Activated CD8-positive, alpha-beta memory T cell treated with anti-CD3 and anti-CD28 coated beads, Interleukin-2, amount 50 U/mL, for 1 hour (primary cell): ENCODE measurements around the gene SBNO1.
"Not testable (repeated sequence)": the region's sequence is repeated elsewhere in the genome, so short reads cannot be mapped to it uniquely, and the experiment has no call there.

Experiments used
- DNase-seq: peaks from one replicate; pipeline ENCODE4 v3.0.0-alpha.2; 2020; ENCODE audit errors: extremely low read depth

The SBNO1 gene

DNA sequence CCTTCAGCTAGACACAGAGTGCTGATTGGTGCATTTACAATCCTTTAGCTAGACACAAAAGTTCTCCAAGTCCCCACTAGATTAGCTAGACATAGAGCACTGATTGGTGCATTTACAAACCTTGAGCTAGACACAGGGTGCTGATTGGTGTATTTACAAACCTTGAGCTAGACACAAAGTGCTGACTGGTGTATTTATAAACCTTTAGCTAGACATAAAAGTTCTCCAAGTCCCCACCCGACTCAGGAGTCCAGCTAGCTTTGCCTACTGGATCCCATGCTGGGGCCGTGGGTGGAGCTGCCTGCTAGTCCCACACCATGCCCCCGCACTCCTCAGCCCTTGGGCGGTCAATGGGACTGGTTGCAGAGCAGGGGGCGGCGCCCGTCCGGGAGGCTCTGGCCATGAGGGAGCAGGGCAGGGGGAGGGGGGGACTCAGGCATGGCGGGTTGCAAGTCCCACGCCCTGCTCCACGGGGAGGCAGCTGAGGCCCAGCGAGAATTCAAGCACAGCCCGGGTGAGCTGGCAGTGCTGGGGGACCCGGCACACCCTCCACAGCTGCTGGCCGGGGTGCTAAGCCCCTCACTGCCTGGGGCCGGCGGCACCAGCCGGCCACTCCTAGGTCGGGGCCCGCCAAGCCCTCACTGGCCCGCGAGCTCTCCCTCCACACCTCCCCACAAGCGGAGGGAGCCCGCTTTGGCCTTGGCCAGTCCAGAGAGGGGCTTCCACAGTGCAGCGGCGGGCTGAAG, 115.5 kb downstream of the SBNO1 start:
- DNase-seq = not testable (repeated sequence)

DNA sequence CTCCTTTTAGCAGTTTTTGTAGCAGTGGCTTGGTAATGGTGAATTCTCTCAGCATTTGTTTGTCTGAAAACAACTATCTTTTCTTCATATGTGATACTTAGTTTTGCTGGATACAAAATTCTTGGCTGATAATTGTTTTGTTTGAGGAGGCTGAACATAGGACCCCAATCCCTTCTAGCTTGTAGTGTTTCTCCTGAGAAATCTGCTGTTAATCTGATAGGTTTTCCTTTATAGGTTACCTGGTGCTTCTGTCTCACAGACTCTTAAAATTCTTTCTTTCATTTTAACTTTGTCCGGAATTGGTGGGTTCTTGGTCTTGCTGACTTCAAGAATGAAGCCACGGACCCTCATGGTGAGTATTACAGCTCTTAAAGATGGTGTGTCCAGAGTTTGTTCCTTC, 116.5 kb downstream of the SBNO1 start:
- not testable (repeated sequence) for DNase-seq

DNA sequence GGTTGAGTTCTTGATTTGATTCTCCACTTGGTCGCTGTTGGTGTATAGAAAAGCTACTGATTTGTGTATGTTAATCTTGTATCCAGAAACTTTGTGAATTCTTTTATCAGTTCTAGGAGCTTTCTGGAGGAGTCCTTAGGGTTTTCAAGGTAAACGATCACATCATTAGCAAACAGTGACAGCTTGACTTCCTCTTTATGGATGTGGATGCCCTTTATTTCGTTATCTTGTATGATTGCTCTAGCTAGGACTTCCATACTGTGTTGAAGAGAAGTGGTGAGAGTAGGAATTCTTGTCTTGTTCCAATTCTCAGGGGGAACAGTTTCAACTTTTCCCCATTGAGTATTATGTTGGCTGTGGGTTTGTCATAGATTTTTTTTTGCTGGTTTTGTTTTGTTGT, 119.0 kb downstream of the SBNO1 start:
- no peak for DNase-seq

DNA sequence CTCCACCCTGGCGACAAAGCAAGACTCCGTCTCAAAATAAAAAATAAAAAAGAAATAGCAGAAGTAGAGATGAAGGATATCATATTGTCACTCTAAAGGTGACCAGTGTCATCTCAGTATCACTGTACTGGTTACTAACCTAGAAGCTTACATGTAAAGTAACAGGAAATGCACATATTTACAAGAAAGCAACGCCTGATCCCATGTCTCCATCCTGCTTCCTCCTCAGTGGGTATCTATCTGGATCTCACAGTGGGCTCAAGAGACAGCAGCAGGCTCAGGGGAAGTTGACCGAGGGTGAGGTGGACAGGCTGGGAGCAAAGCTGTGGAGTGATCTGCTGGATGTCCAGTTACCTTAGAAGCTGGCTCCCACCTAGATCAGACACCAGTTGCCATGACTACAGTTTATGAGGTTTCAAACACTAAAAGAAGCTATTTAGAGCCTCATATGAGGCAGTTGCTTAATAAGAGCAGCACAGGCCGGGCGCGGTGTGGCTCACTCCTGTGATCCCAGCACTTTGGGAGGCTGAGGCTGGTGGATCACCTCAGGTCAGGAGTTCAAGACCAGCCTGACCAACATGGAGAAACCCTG, 120.9 kb downstream of the SBNO1 start:
- DNase-seq = no peak

DNA sequence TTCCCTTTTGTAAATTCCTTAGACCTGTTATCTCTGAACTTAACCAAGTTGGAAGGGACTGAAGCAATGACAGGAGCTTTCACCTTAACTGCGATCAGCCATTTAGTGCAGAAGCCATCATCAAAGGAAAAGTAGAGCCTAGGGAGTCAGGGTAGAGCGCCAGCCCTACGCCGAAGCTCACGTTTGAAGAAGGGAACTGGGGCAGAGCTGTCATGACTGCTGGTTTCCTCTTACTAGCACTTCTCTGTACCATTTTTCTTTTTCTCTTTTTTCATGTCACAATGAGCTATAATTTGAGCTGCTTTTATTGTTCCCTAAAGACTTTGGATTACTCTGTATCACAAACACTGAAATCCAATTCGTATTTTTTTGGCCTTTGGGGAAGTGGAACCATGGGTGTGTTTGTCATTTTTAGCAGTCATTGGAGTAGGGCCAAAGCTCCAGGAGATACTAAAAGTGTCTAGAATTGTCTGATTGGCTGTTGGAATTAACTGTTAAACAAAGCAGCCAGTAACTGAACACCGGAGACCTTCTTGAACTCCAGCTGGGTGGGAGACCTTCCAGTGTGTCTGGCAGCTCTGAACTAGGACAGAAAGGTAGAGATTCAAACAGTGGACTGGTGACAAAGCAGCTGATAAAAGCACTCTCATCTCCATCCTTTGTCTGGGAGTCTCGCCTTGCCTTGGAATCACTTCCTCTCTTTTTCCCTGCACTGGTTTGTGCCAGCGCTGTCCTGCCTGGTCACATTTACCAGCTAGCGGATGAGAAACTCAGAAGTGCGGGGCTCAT, 122.3 kb downstream of the SBNO1 start:
- no peak for DNase-seq
